Natural killer cell (primary cell): ENCODE data around the gene VWA2. TPM values are rescaled to one million over a fixed set of nuclear protein-coding genes. Genes with fewer than 3 reads are reported as not detected.

Source experiments
- ATAC-seq, 3 donors: fragments of 150-1000 bp in 2 of 3; fragments of 200-7000 bp in 1 of 3; cut with Tn5 transposase; 1 replicate in 1 of 3; 2 replicates in 2 of 3; pipeline ENCODE4 v1.10.0; 2021; ENCODE audit warnings: mild to moderate bottlenecking in 2 of 3, moderate library complexity in 2 of 3
- DNase-seq, 2 donors: peaks; one replicate each; pipeline versions ENCODE4 v3.0.0 to v3.0.0-alpha.2; 2013 to 2021; ENCODE audit warnings: mixed read lengths in 1 of 2
- H3K27ac ChIP-seq: one replicate; pipeline ENCODE4 v1.5.1; 2013; ENCODE audit warnings: mild to moderate bottlenecking, low read length
- H3K27me3 ChIP-seq: one replicate; pipeline ENCODE4 v1.6.1; 2013; ENCODE audit warnings: low read length; ENCODE audit not compliant: control insufficient read depth, insufficient read depth
- H3K36me3 ChIP-seq: one replicate; pipeline ENCODE4 v1.6.1; 2013; ENCODE audit warnings: low read length; ENCODE audit not compliant: control insufficient read depth, insufficient read depth
- H3K4me1 ChIP-seq: one replicate; pipeline ENCODE4 v1.6.1; 2013; ENCODE audit warnings: low read length; ENCODE audit not compliant: control insufficient read depth, insufficient read depth
- H3K4me3 ChIP-seq: one replicate; pipeline ENCODE4 v1.5.1; 2013; ENCODE audit warnings: low read length
- H3K9me3 ChIP-seq: one replicate; pipeline ENCODE4 v1.6.1; 2013; ENCODE audit warnings: low read length; ENCODE audit not compliant: control insufficient read depth, insufficient read depth
- H3K27ac Mint-ChIP-seq, 2 donors: one replicate each; pipeline ENCODE4 v1.8.0; 2022; ENCODE audit warnings: mild to moderate bottlenecking in 2 of 2, mixed read lengths in 2 of 2, moderate library complexity in 1 of 2
- H3K27me3 Mint-ChIP-seq, 2 donors: one replicate each; pipeline ENCODE4 v1.8.0; 2022; ENCODE audit warnings: low read depth in 2 of 2, mixed read lengths in 2 of 2
- H3K36me3 Mint-ChIP-seq: one replicate; pipeline ENCODE4 v1.8.0; 2022; ENCODE audit warnings: mixed read lengths
- H3K4me1 Mint-ChIP-seq, 2 donors: one replicate each; pipeline ENCODE4 v1.8.0; 2022; ENCODE audit warnings: mixed read lengths in 2 of 2
- H3K4me3 Mint-ChIP-seq: one replicate; pipeline ENCODE4 v1.8.0; 2022; ENCODE audit warnings: mild to moderate bottlenecking, moderate library complexity, mixed read lengths
- H3K9me3 Mint-ChIP-seq, 2 donors: one replicate each; pipeline ENCODE4 v1.8.0; 2022; ENCODE audit warnings: mixed read lengths in 2 of 2
- CTCF ChIP-seq: fragments of 200-600 bp; IDR thresholded peaks from one replicate; pipeline ENCODE4 v1.8.0; 2022; ENCODE audit warnings: antibody characterized with exemption
- WGBS: methylation state at CpG from one replicate; pipeline ENCODE4 v1.1.7; 2013; ENCODE audit warnings: missing lambda C conversion rate; ENCODE audit not compliant: insufficient coverage; 5-methylcytosine and 5-hydroxymethylcytosine counted together
- intact Hi-C: fragments of 100-400 bp; cut with micrococcal nuclease; formaldehyde crosslinking; loops from one replicate; pipeline ENCODE4 v1.14.2; 2022
- total RNA-seq, 4 donors: library from RNA; stranded (reverse); fragments of 120-200 nt in 1 of 4; gene quantifications; one replicate each; pipeline versions ENCODE4 v1.2.3 to v1.2.4, GENCODE V29; 2013 to 2022

Gene VWA2
- total RNA-seq, 3 donors from 2014 or later (not counting 1 experiment from before 2014, with no cell fraction given), result not detected

GRCh38 chr10:114266521-114266920 is 27.5 kb downstream of the VWA2 start:
- Mint-ChIP-seq H3K36me3 (no peaks in the 10 kb centered on the region), H3K27me3 (peaks cover 0 to 14% of the 10 kb centered on the region in 2 donors), H3K4me1 (no peaks in the 10 kb centered on the region), H3K9me3 (no peaks in the 10 kb centered on the region), H3K27ac (no peak overlapping the region), H3K4me3 (no peak overlapping the region)
- DNase-seq (no peak), ATAC-seq (no peak)
- Histone ChIP-seq H3K9me3 (no peaks in the 10 kb centered on the region), H3K4me3 (no peak overlapping the region), H3K27me3 (no peaks in the 10 kb centered on the region), H3K36me3 (no peaks in the 10 kb centered on the region), H3K27ac (no peak overlapping the region), H3K4me1 (no peaks in the 10 kb centered on the region)
- 66% methylated on average over 3 of the region's 5 CpGs for WGBS
- intact Hi-C loops, result no loop called here
- no peak for TF ChIP-seq CTCF

GRCh38 chr10:114271075-114271778 is 32.2 kb downstream of the VWA2 start:
- H3K9me3 ChIP-seq, result no peaks in the 10 kb centered on the region
- no peaks in the 10 kb centered on the region for H3K9me3 Mint-ChIP-seq
- intact Hi-C loops, result no loop called here
- WGBS, result 50% methylated on average over 1 of the region's 3 CpGs
- ATAC-seq, result no peak
- H3K27ac ChIP-seq, result no peak overlapping the region
- H3K4me3 ChIP-seq, result no peak overlapping the region
- no peak for TF ChIP-seq CTCF
- no peak for DNase-seq
- no peaks in the 10 kb centered on the region for H3K36me3 Mint-ChIP-seq
- H3K4me1 ChIP-seq, result no peaks in the 10 kb centered on the region
- no peak overlapping the region for H3K27ac Mint-ChIP-seq
- H3K27me3 Mint-ChIP-seq, result peaks cover 4 to 15% of the 10 kb centered on the region in 2 donors
- H3K4me3 Mint-ChIP-seq, result no peak overlapping the region
- H3K4me1 Mint-ChIP-seq, result no peaks in the 10 kb centered on the region
- no peaks in the 10 kb centered on the region for H3K27me3 ChIP-seq
- no peaks in the 10 kb centered on the region for H3K36me3 ChIP-seq

- peaks cover 4 to 15% of the 10 kb centered on the region in 2 donors for H3K27me3 Mint-ChIP-seq
- Histone ChIP-seq H3K27me3 (no peaks in the 10 kb centered on the region), H3K4me1 (no peaks in the 10 kb centered on the region), H3K36me3 (no peaks in the 10 kb centered on the region), H3K27ac (no peak overlapping the region), H3K9me3 (no peaks in the 10 kb centered on the region), H3K4me3 (no peak overlapping the region)
- H3K9me3 Mint-ChIP-seq, result no peaks in the 10 kb centered on the region
- DNase-seq (no peak), ATAC-seq (no peak)
- no peak overlapping the region for H3K4me3 Mint-ChIP-seq
- H3K4me1 Mint-ChIP-seq, result no peaks in the 10 kb centered on the region
- no peak overlapping the region for H3K27ac Mint-ChIP-seq
- no peaks in the 10 kb centered on the region for H3K36me3 Mint-ChIP-seq
- no peak for TF ChIP-seq CTCF
- WGBS, result 88% methylated on average over 4 of the region's 4 CpGs
- intact Hi-C loops, result no loop called here
Observed at GRCh38 chr10:114271779-114272167, 32.7 kb downstream of the VWA2 start.

GRCh38 chr10:114272696-114273095 is 33.6 kb downstream of the VWA2 start:
- Mint-ChIP-seq H3K27ac (no peak overlapping the region), H3K36me3 (no peaks in the 10 kb centered on the region), H3K4me3 (no peak overlapping the region), H3K9me3 (no peaks in the 10 kb centered on the region), H3K4me1 (no peaks in the 10 kb centered on the region), H3K27me3 (peaks cover 7 to 15% of the 10 kb centered on the region in 2 donors)
- ATAC-seq, result no peak
- Histone ChIP-seq H3K27me3 (no peaks in the 10 kb centered on the region), H3K4me1 (no peaks in the 10 kb centered on the region), H3K27ac (no peak overlapping the region), H3K4me3 (no peak overlapping the region), H3K9me3 (no peaks in the 10 kb centered on the region), H3K36me3 (no peaks in the 10 kb centered on the region)
- intact Hi-C loops, result no loop called here
- no peak for TF ChIP-seq CTCF
- no peak for DNase-seq
- WGBS, result 90% methylated on average over 6 of the region's 6 CpGs
